H1 (cell line): ENCODE measurements around the gene CXCL16. TPM values are rescaled to one million over a fixed set of nuclear protein-coding genes. Genes with fewer than 3 reads are reported as not detected.

Experiments
- CTCF ChIA-PET: fragments of 300-600 bp; sonication (Branson Sonifier 250); formaldehyde crosslinking; loops from one replicate; lab custom pipeline; 2021; ENCODE audit not compliant: partially characterized antibody; lab: Charles Lee
- POLR2A ChIA-PET: fragments of 300-600 bp; sonication (Branson Sonifier 250); formaldehyde crosslinking; loops from one replicate; lab custom pipeline; 2021; ENCODE audit warnings: inconsistent platforms; ENCODE audit not compliant: partially characterized antibody; lab: Charles Lee
- DNase-seq, 2 experiments: peaks; one replicate each; pipeline versions ENCODE4 v3.0.0 to v3.0.0-alpha.2; 2010 to 2022; ENCODE audit warnings: low spot score in 2 of 2, low read depth in 1 of 2, mixed read lengths in 1 of 2
- FAIRE-seq: peaks from 2 replicates; lab custom pipeline; 2011; peaks lifted over from hg19 to GRCh38; lab: Jason Lieb, UNC
- H2AFZ ChIP-seq: 2 replicates; pipeline ENCODE4 v1.8.1; 2012; ENCODE audit warnings: low read length, inconsistent platforms
- H2AK5ac ChIP-seq: 2 replicates; pipeline ENCODE4 v1.6.1; 2013; ENCODE audit warnings: low read depth, low read length
- H2BK120ac ChIP-seq: replicated peaks from 2 replicates; pipeline ENCODE3; 2013; ENCODE audit warnings: low read depth, low read length, inconsistent platforms
- H2BK12ac ChIP-seq: 2 replicates; pipeline ENCODE4 v1.6.1; 2013; ENCODE audit warnings: low read depth, low read length
- H2BK15ac ChIP-seq: 2 replicates; pipeline ENCODE4 v1.6.1; 2013; ENCODE audit warnings: low read length
- H2BK20ac ChIP-seq: 2 replicates; pipeline ENCODE4 v1.6.1; 2013; ENCODE audit warnings: low read length
- H2BK5ac ChIP-seq: 2 replicates; pipeline ENCODE4 v1.6.1; 2013; ENCODE audit warnings: low read depth, low read length
- H3K14ac ChIP-seq: 2 replicates; pipeline ENCODE4 v1.6.1; 2013; ENCODE audit warnings: inconsistent platforms; ENCODE audit not compliant: insufficient read length
- H3K18ac ChIP-seq: 2 replicates; pipeline ENCODE4 v1.6.1; 2013; ENCODE audit warnings: low read length; ENCODE audit errors: extremely low read depth
- H3K23ac ChIP-seq: 2 replicates; pipeline ENCODE4 v1.6.1; 2013; ENCODE audit warnings: inconsistent platforms; ENCODE audit not compliant: insufficient read length
- H3K23me2 ChIP-seq: 2 replicates; pipeline ENCODE4 v1.6.1; 2013; ENCODE audit warnings: low read depth, low read length
- H3K27ac ChIP-seq: 2 replicates; pipeline ENCODE4 v1.6.1; 2011; ENCODE audit warnings: low read depth, low read length, inconsistent platforms
- H3K27me3 ChIP-seq, 4 experiments: replicated peaks in 1 of 4; 1 replicate in 1 of 4; 2 replicates in 3 of 4; pipeline versions ENCODE4 v1.6.1 to v1.8.1; 2011 to 2013; ENCODE audit warnings: low read length in 3 of 4, mild to moderate bottlenecking in 3 of 4, inconsistent platforms in 2 of 4, mixed read lengths in 2 of 4, moderate library complexity in 1 of 4; ENCODE audit not compliant: control insufficient read depth in 3 of 4, insufficient read depth in 3 of 4; ENCODE audit errors: extremely low read depth in 1 of 4
- H3K36me3 ChIP-seq, 4 experiments: 2 replicates each; pipeline versions ENCODE4 v1.6.1 to v1.8.1; 2011 to 2013; ENCODE audit warnings: mild to moderate bottlenecking in 4 of 4, low read length in 3 of 4, moderate library complexity in 2 of 4, control low read depth in 1 of 4, inconsistent platforms in 1 of 4; ENCODE audit not compliant: insufficient read depth in 4 of 4, control insufficient read depth in 2 of 4
- H3K4ac ChIP-seq: replicated peaks from 2 replicates; pipeline ENCODE3; 2013; ENCODE audit warnings: low read length, low read depth, mixed read lengths, inconsistent platforms; ENCODE audit not compliant: insufficient read length
- H3K4me1 ChIP-seq, 4 experiments: replicated peaks in 1 of 4; 1 replicate in 1 of 4; 2 replicates in 3 of 4; pipeline versions ENCODE4 v1.6.1 to v1.8.1; 2011 to 2013; ENCODE audit warnings: low read length in 3 of 4, inconsistent platforms in 2 of 4, mixed read lengths in 1 of 4; ENCODE audit not compliant: insufficient read depth in 4 of 4, control insufficient read depth in 3 of 4
- H3K4me2 ChIP-seq, 2 experiments: 2 replicates each; pipeline versions ENCODE4 v1.6.1 to v1.8.1; 2011 to 2013; ENCODE audit warnings: low read depth in 2 of 2, low read length in 2 of 2, control low read depth in 1 of 2, inconsistent platforms in 1 of 2, mild to moderate bottlenecking in 1 of 2; ENCODE audit not compliant: insufficient read depth in 1 of 2
- H3K4me3 ChIP-seq, 4 experiments: fragments of 200-600, 300-600 bp in 1 of 4; sonication (generic), shearing (Covaris generic), sonication (Bioruptor Twin) in 1 of 4; 2 replicates each; pipeline versions ENCODE4 v1.5.1 to v1.8.1; 2011 to 2016; ENCODE audit warnings: low read length in 4 of 4, low read depth in 3 of 4, control low read depth in 2 of 4, inconsistent platforms in 2 of 4, mild to moderate bottlenecking in 2 of 4, mixed read lengths in 1 of 4, moderate library complexity in 1 of 4; ENCODE audit not compliant: insufficient read depth in 2 of 4; ENCODE audit errors: extremely low read depth in 1 of 4
- H3K56ac ChIP-seq: replicated peaks from 2 replicates; pipeline ENCODE3; 2013; ENCODE audit warnings: low read depth, mild to moderate bottlenecking, mixed read lengths, low read length, inconsistent platforms; ENCODE audit not compliant: insufficient read length
- H3K79me1 ChIP-seq: 2 replicates; pipeline ENCODE4 v1.6.1; 2013; ENCODE audit warnings: low read depth, low read length, control low read depth
- H3K79me2 ChIP-seq, 2 experiments: 2 replicates each; pipeline versions ENCODE4 v1.6.1 to v1.8.1; 2012 to 2013; ENCODE audit warnings: low read length in 2 of 2, mild to moderate bottlenecking in 2 of 2, inconsistent platforms in 1 of 2; ENCODE audit not compliant: insufficient read depth in 2 of 2, control insufficient read depth in 1 of 2
- H3K9ac ChIP-seq, 4 experiments: replicated peaks in 1 of 4; 1 replicate in 1 of 4; 2 replicates in 3 of 4; pipeline versions ENCODE4 v1.6.1 to v1.8.1; 2011 to 2013; ENCODE audit warnings: low read depth in 3 of 4, low read length in 3 of 4, control low read depth in 2 of 4, mild to moderate bottlenecking in 2 of 4, moderate library complexity in 2 of 4, inconsistent platforms in 1 of 4; ENCODE audit errors: extremely low read depth in 1 of 4
- H3K9me3 ChIP-seq, 2 experiments: 2 replicates each; pipeline versions ENCODE4 v1.6.1 to v1.8.1; 2012 to 2013; ENCODE audit warnings: mild to moderate bottlenecking in 2 of 2, moderate library complexity in 2 of 2, control low read depth in 1 of 2, inconsistent platforms in 1 of 2, low read depth in 1 of 2, low read length in 1 of 2, mixed read lengths in 1 of 2; ENCODE audit not compliant: insufficient read depth in 2 of 2
- H4K20me1 ChIP-seq, 2 experiments: replicated peaks in 1 of 2; 2 replicates each; pipeline versions ENCODE3 to v1.8.1; 2011 to 2013; ENCODE audit warnings: inconsistent platforms in 2 of 2, low read length in 2 of 2, mild to moderate bottlenecking in 1 of 2; ENCODE audit not compliant: insufficient read depth in 2 of 2, control insufficient read depth in 1 of 2
- H4K5ac ChIP-seq: 2 replicates; pipeline ENCODE4 v1.6.1; 2013; ENCODE audit warnings: low read length, low read depth, mixed read lengths, inconsistent platforms; ENCODE audit not compliant: insufficient read length
- H4K8ac ChIP-seq: 2 replicates; pipeline ENCODE4 v1.8.0; 2013; ENCODE audit warnings: mild to moderate bottlenecking, moderate library complexity, low read length, inconsistent platforms; ENCODE audit not compliant: insufficient read depth; ENCODE audit errors: extremely low read depth
- H4K91ac ChIP-seq: replicated peaks from 2 replicates; pipeline ENCODE3; 2013; ENCODE audit warnings: low read length, mixed read lengths, inconsistent platforms; ENCODE audit not compliant: insufficient read length
- CHD1 ChIP-seq: IDR thresholded peaks from 2 replicates; pipeline ENCODE4 v1.6.1; 2012; ENCODE audit warnings: low read depth, low read length, improper control_type of control experiment
- HDAC6 ChIP-seq: IDR thresholded peaks from one replicate; pipeline ENCODE4 v1.7.1; 2012; ENCODE audit warnings: low read depth, mild to moderate bottlenecking, inconsistent platforms, low read length, moderate library complexity
- JUND ChIP-seq: IDR thresholded peaks from 2 replicates; pipeline ENCODE4 v1.6.1; 2011; ENCODE audit warnings: mild to moderate bottlenecking, improper control_type of control experiment, low read length
- MAFK ChIP-seq: IDR thresholded peaks from 2 replicates; pipeline ENCODE4 v1.6.1; 2012; ENCODE audit warnings: low read depth, mild to moderate bottlenecking, improper control_type of control experiment, low read length
- POLR2AphosphoS5 ChIP-seq: IDR thresholded peaks from 2 replicates; pipeline ENCODE4 v1.6.1; 2011; ENCODE audit warnings: low read depth, low read length
- RFX5 ChIP-seq: IDR thresholded peaks from 2 replicates; pipeline ENCODE4 v1.6.1; 2011; ENCODE audit warnings: low read depth, low read length, improper control_type of control experiment, borderline replicate concordance
- SIN3A ChIP-seq, 2 experiments: IDR thresholded peaks in 1 of 2; conservative IDR thresholded peaks in 1 of 2; 2 replicates each; pipeline ENCODE4 v1.6.1; 2011 to 2012; ENCODE audit warnings: low read length in 2 of 2, improper control_type of control experiment in 1 of 2, low read depth in 1 of 2, mild to moderate bottlenecking in 1 of 2
- SIX5 ChIP-seq: IDR thresholded peaks from 2 replicates; pipeline ENCODE4 v1.6.1; 2011; ENCODE audit warnings: mild to moderate bottlenecking, low read depth, low read length
- SUZ12 ChIP-seq: fragments of 200-600 bp; sonication (generic); IDR thresholded peaks from 2 replicates; pipeline ENCODE4 v1.6.1; 2012; ENCODE audit warnings: mild to moderate bottlenecking, inconsistent platforms, low read length, moderate library complexity, mixed read lengths
- TAF7 ChIP-seq: optimal IDR thresholded peaks from 2 replicates; pipeline ENCODE3; 2011; ENCODE audit warnings: low read depth, mild to moderate bottlenecking, inconsistent platforms, low read length, moderate library complexity, borderline replicate concordance
- YY1 ChIP-seq: IDR thresholded peaks from 2 replicates; pipeline ENCODE4 v1.6.1; 2011; ENCODE audit warnings: low read depth, mild to moderate bottlenecking, low read length
- WGBS, 2 experiments: shearing (Covaris generic) in 1 of 2; methylation state at CpG; one replicate each; pipeline versions ENCODE4 v1.1.6 to v1.1.7; 2013 to 2015; ENCODE audit warnings: low lambda C conversion rate in 2 of 2, mixed read lengths in 2 of 2, inconsistent platforms in 1 of 2, low coverage in 1 of 2, missing lambda C conversion rate in 1 of 2; ENCODE audit not compliant: insufficient replicate concordance in 2 of 2, insufficient coverage in 1 of 2, insufficient read length in 1 of 2; ENCODE audit errors: extremely low coverage in 1 of 2, missing lambda C conversion rate in 1 of 2; 5-methylcytosine and 5-hydroxymethylcytosine counted together
- polyA plus RNA-seq, 7 experiments: library from polyadenylated mRNA; depleted of rRNA in 3 of 7; stranded (reverse) in 5 of 7; unstranded in 2 of 7; fragments of >200 nt in 5 of 7; fragments of 200-250 nt in 2 of 7; gene quantifications; 1 replicate in 5 of 7; 2 replicates in 1 of 7; 4 replicates in 1 of 7; pipeline versions ENCODE4 v1.2.1 to v1.2.3, GENCODE V29; 2011 to 2013; ENCODE audit warnings: missing spikeins in 2 of 7, mixed read lengths in 2 of 7
- total RNA-seq: library from RNA; stranded (reverse); fragmentation: NEBNext Ultra II Directional; extraction: Animal tissue kit (Norgen Biotek cat#: 25700); gene quantifications from 2 replicates; pipeline ENCODE4 v1.2.1, GENCODE V29; 2021

Gene CXCL16
- total and polyA plus RNA-seq, 2 of the 8 experiments (the other 6 are each of a cell fraction or from before 2014, with no cell fraction given) = 3.5 to 4.8 TPM

GRCh38 chr17:4750606-4751005, 10.9 kb upstream of the CXCL16 start:
- no peak overlapping the region for H3K56ac ChIP-seq
- H3K4me3 ChIP-seq = no peak overlapping the region
- H3K27me3 ChIP-seq = no peaks in the 10 kb centered on the region; a peak in 1 of 7 replicates
- no peak overlapping the region for H3K23ac ChIP-seq
- H3K4ac ChIP-seq = no peak overlapping the region
- H4K20me1 ChIP-seq = no peaks in the 10 kb centered on the region
- no peak overlapping the region for H3K4me2 ChIP-seq
- no peaks in the 10 kb centered on the region for H3K79me2 ChIP-seq
- no peak overlapping the region for H3K14ac ChIP-seq
- 62% methylated on average over 3 of the region's 3 CpGs; no CpG with 5 or more reads in 1 of the 2 experiments for WGBS, 2 experiments
- no peak overlapping the region for H4K8ac ChIP-seq
- H2AK5ac ChIP-seq = no peak overlapping the region
- TF ChIP-seq CHD1 (no peak), SUZ12 (no peak), YY1 (no peak), SIX5 (no peak), TAF7 (no peak), SIN3A (conservative IDR thresholded peaks at IDR 0.05 in 1 of 2, IDR thresholded peaks at IDR 0.05 in 1 of 2; ENCODE audit: low read depth in 1 of 2, low read length in 2 of 2) (no peak), JUND (no peak), HDAC6 (no peak), MAFK (no peak), POLR2AphosphoS5 (no peak), RFX5 (no peak)
- TF ChIP-seq, all 59 proteins: peak for 0
- H3K36me3 ChIP-seq = no peaks in the 10 kb centered on the region
- H3K79me1 ChIP-seq = no peaks in the 10 kb centered on the region
- H4K5ac ChIP-seq = no peak overlapping the region
- H3K27ac ChIP-seq = no peak overlapping the region
- CTCF ChIA-PET = no interaction called here
- H4K91ac ChIP-seq = no peak overlapping the region
- H3K9ac ChIP-seq = no peak overlapping the region
- no peak overlapping the region for H3K18ac ChIP-seq
- DNase-seq (no peak), FAIRE-seq (no peak)
- POLR2A ChIA-PET = no interaction called here
- H2BK120ac ChIP-seq = no peak overlapping the region
- H2BK15ac ChIP-seq = no peak overlapping the region
- H2BK20ac ChIP-seq = no peak overlapping the region
- no peaks in the 10 kb centered on the region for H3K9me3 ChIP-seq
- peaks cover 2% of the 10 kb centered on the region; the same call in 1 of the 2 replicates for H3K23me2 ChIP-seq
- H2AFZ ChIP-seq = no peak overlapping the region
- H2BK12ac ChIP-seq = no peak overlapping the region
- H3K4me1 ChIP-seq = peaks cover 0 to 3% (median under 1%) of the 10 kb centered on the region in 4 experiments; a peak in 1 of 7 replicates
- no peak overlapping the region for H2BK5ac ChIP-seq
